Heart right ventricle (tissue), 16 donors: ENCODE data around the gene HIRA. TPM values are rescaled to one million over a fixed set of nuclear protein-coding genes. Genes with fewer than 3 reads are reported as not detected.

Experiments used
- ATAC-seq, 8 donors: fragments of 200-7000 bp; cut with Tn5 transposase; one replicate each; pipeline ENCODE4 v1.9.1; 2020; ENCODE audit warnings: mild to moderate bottlenecking in 8 of 8, moderate library complexity in 8 of 8, moderate number of reproducible peaks in 1 of 8
- DNase-seq, 2 donors: peaks; one replicate each; pipeline ENCODE4 v3.0.0-alpha.2; 2020
- H3K27ac ChIP-seq, 10 donors: fragments of 200-600 bp; sonication (generic) in 2 of 10; one replicate each; pipeline versions ENCODE4 v1.5.0 to v1.8.0; 2020 to 2022; ENCODE audit warnings: mild to moderate bottlenecking in 3 of 10
- H3K27me3 ChIP-seq, 7 donors: fragments of 200-600 bp; one replicate each; pipeline ENCODE4 v1.8.0; 2021 to 2022; ENCODE audit warnings: mild to moderate bottlenecking in 2 of 7
- H3K36me3 ChIP-seq, 9 donors: fragments of 200-600 bp; sonication (generic) in 1 of 9; one replicate each; pipeline versions ENCODE4 v1.5.0 to v1.8.0; 2020 to 2022; ENCODE audit warnings: mild to moderate bottlenecking in 2 of 9
- H3K4me1 ChIP-seq, 9 donors: fragments of 200-600 bp; sonication (generic) in 1 of 9; one replicate each; pipeline versions ENCODE4 v1.5.0 to v1.8.0; 2020 to 2022; ENCODE audit warnings: mild to moderate bottlenecking in 4 of 9
- H3K4me3 ChIP-seq, 10 donors: fragments of 200-600 bp; sonication (generic) in 2 of 10; one replicate each; pipeline versions ENCODE4 v1.5.0 to v1.8.0; 2020 to 2022; ENCODE audit warnings: mild to moderate bottlenecking in 7 of 10, moderate library complexity in 2 of 10
- H3K9me3 ChIP-seq, 11 donors: fragments of 200-600 bp in 10 of 11; sonication (generic) in 2 of 11; one replicate each; pipeline versions ENCODE4 v1.5.0 to v1.8.0; 2013 to 2022; ENCODE audit warnings: mild to moderate bottlenecking in 2 of 11, control low read depth in 1 of 11, moderate library complexity in 1 of 11
- WGBS, 2 donors: extraction: QIAGEN DNeasy Blood & Tissue Kit; methylation state at CpG; one replicate each; pipeline ENCODE4 v1.1.7; 2013; ENCODE audit warnings: inconsistent platforms in 1 of 2; 5-methylcytosine and 5-hydroxymethylcytosine counted together
- intact Hi-C, 10 donors: fragments of 100-400 bp; cut with DNase I; formaldehyde crosslinking; loops; one replicate each; pipeline versions ENCODE4 v1.11.1 to v1.14.2; 2022
- polyA plus RNA-seq, 2 donors: library from polyadenylated mRNA; stranded (reverse); fragments of 200-250 nt; gene quantifications; one replicate each; pipeline ENCODE4 v1.2.3, GENCODE V29; 2013
- total RNA-seq, 10 donors: library from RNA; stranded (reverse); fragmentation: NEBNext Ultra II Directional in 3 of 10; extraction: Animal tissue kit (Norgen Biotek cat#: 25700) in 3 of 10; gene quantifications; one replicate each; pipeline versions ENCODE4 v1.2.1 to v1.2.4, GENCODE V29; 2021 to 2023
- TF ChIP-seq, protein P1 (sequence below), 9 donors: fragments of 200-600 bp; sonication (generic) in 2 of 9; IDR thresholded peaks; one replicate each; pipeline versions ENCODE4 v1.5.0 to v1.8.0; 2021 to 2022; ENCODE audit warnings: antibody characterized with exemption in 9 of 9, mild to moderate bottlenecking in 5 of 9, moderate library complexity in 1 of 9
- donor health status: Arrhythmogenic right ventricular cardiomyopathy.
- donor health status: ischemic (EF 13 %, LVEDD 7.1; RV severe dilation, severe dysfunction).
- donor health status: healthy with polysubstance abuse.
- donor health status: DM: no; HTN: yes; CAD: no.
- donor health status: DM: no; HTN: no; CAD: no.
- donor health status: ischemic (EF 25% LVEDD 6.9; RV normal size, moderate dysfunction).
- donor health status: ischemic (EF 25% LVEDD 5.7; RV mildly dilated, moderate dysfunction).
- donor health status: healthy.
- donor health status: DM: yes; HTN: yes; CAD: no.
- donor health status: Ischemic cardiomyopathy.
- donor health status: ischemic (EF 35%, LVEDD 5.7; RV mildly dilated, moderate dysfunction).
- donor health status: nonischemic (EF 11% LVEDD 7.7; RV severe dilation, severe dysfunction).
- donor health status: DM: yes; HTN: yes; CAD: no.
- donor health status: PGD.
- donor health status: ischemic (EF 29% LVEDD 5.4; RV normal size, mild dysfunction).
- donor health status: nonischemic (EF 23%, LVEDD 6.1; RV moderate dilation, normal function).

The HIRA gene
- total and polyA plus RNA-seq, 12 donors: 3.1 to 23.2 (median 17.5) TPM

DNA sequence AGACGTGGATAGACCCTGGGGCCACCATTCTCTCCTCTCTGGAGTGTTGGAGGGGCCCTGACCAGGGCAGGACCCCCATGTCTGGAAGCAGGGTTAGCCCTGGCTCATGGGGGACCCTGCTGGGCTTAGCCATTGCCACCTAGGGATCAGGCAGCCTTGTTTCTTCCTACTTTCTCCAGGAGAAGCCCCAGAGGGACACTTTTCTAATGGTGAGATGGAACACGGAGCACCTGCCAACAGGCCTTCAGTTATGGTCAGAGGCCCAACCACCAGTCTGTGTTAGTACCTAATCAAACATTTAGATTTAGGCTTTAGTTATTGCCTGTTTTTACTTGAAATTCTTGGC is 17.9 kb upstream of the HIRA start:
- intact Hi-C loops: loop anchor here in 2 of 10 donors (5.0 to 10.0 kb wide), 2 partner anchors 155 to 157 kb away; partner anchors contain the start of gene CLTCL1 (in 2 of the 2)
- TF ChIP-seq, protein P1, sequence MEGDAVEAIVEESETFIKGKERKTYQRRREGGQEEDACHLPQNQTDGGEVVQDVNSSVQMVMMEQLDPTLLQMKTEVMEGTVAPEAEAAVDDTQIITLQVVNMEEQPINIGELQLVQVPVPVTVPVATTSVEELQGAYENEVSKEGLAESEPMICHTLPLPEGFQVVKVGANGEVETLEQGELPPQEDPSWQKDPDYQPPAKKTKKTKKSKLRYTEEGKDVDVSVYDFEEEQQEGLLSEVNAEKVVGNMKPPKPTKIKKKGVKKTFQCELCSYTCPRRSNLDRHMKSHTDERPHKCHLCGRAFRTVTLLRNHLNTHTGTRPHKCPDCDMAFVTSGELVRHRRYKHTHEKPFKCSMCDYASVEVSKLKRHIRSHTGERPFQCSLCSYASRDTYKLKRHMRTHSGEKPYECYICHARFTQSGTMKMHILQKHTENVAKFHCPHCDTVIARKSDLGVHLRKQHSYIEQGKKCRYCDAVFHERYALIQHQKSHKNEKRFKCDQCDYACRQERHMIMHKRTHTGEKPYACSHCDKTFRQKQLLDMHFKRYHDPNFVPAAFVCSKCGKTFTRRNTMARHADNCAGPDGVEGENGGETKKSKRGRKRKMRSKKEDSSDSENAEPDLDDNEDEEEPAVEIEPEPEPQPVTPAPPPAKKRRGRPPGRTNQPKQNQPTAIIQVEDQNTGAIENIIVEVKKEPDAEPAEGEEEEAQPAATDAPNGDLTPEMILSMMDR (IDR thresholded peaks at IDR 0.05): no peak
- Histone ChIP-seq H3K27me3 (no peaks in the 10 kb centered on the region), H3K4me1 (peaks cover 20 to 38% (median 33%) of the 10 kb centered on the region in 9 donors), H3K36me3 (peaks cover 0 to 59% (median 22%) of the 10 kb centered on the region in 9 donors), H3K4me3 (no peak overlapping the region), H3K27ac (no peak overlapping the region), H3K9me3 (no peaks in the 10 kb centered on the region)
- 87 to 89% methylated on average over 2 of the region's 2 CpGs for WGBS, 2 donors
- no peak for DNase-seq
- no peak for ATAC-seq

DNA sequence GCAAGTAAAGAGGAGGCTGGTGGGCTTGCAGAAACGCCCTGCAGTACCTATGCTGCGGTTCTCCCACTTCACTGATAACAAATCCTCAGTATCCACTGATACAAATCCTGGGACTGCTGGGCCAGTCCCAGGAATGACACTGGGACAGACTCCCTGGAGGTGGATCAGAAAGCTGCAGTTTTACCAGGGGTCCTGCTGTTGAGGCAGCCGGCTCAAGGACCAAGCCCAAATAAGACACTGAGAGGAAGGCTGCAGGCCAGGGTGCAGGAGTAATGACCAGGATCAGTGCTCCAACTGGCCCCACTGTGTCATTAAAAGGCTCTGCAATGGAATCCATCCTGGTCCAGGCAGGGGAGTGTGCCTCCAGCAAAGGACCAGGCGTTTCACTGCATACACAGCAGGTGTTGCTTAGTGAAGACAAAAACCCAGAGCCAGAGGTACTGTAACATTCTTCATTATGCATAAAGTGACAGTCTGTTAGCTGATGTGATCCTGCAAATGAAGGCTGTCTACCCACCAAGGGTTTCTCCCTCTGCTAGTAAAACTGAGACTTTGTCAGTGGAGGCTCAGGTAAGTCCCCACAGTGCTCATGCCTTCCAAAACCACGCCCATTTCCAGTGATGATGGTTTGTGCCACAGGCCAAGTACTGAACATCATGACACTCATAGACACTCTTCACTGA is 17.3 kb upstream of the HIRA start:
- WGBS, 2 donors: 73 to 79% methylated on average over 5 of the region's 5 CpGs
- ATAC-seq: no peak
- no peaks in the 10 kb centered on the region for H3K9me3 ChIP-seq
- no peaks in the 10 kb centered on the region for H3K27me3 ChIP-seq
- intact Hi-C loops: loop anchor here in 2 of 10 donors (5.0 to 10.0 kb wide), 2 partner anchors 154 to 157 kb away; partner anchors contain the start of gene CLTCL1 (in 2 of the 2)
- peaks cover 0 to 59% (median 17%) of the 10 kb centered on the region in 9 donors for H3K36me3 ChIP-seq
- TF ChIP-seq, protein P1 (IDR thresholded peaks at IDR 0.05): no peak
- H3K4me1 ChIP-seq: peaks cover 20 to 42% (median 37%) of the 10 kb centered on the region in 9 donors
- peak overlapping the region in 2 of 10 donors; percentile 93 to 96 for H3K27ac ChIP-seq
- peak overlapping the region in 2 of 10 donors; percentile 92 to 94 for H3K4me3 ChIP-seq
- no peak for DNase-seq

DNA sequence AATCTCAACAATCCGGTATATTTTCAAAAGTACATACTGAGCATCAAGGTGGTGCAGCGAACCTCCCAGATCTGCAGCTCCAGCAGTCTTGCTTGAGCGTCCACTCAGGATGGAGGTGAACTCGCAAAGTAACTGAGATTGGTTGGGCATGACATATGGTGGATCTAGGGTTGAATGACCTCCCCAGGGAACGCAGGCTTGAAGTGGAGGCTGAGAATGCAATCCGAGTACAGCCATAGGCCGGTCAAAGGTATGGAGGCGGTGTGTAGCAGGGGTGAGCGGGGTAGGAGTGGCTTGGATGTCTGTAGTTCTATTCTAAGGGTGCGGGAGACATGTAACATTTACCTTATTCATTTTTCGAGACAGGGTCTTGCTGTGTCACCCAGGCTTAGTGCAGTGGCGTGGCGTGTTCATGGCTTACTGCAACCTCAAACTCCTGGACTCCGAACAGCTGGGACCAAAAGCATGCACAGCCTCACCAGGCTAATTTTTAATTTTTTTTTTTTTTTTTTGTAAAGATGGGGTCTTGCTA is 16.6 kb upstream of the HIRA start:
- H3K27ac ChIP-seq: peak overlapping the region; percentile 87 to 97 (median 93)
- no peaks in the 10 kb centered on the region for H3K27me3 ChIP-seq
- ATAC-seq: peak; percentile 12 to 69 (median 46)
- intact Hi-C loops: loop anchor here in 2 of 10 donors (5.0 to 10.0 kb wide), 2 partner anchors 153 to 156 kb away; partner anchors contain the start of gene CLTCL1 (in 2 of the 2)
- TF ChIP-seq, protein P1 (IDR thresholded peaks at IDR 0.05): no peak
- DNase-seq: peak in 1 of 2 donors; percentile 27
- H3K36me3 ChIP-seq: peaks cover 0 to 59% (median 10%) of the 10 kb centered on the region in 9 donors
- H3K4me3 ChIP-seq: peak overlapping the region; percentile 64 to 97 (median 91)
- H3K4me1 ChIP-seq: peaks cover 20 to 47% (median 37%) of the 10 kb centered on the region in 9 donors
- no peaks in the 10 kb centered on the region for H3K9me3 ChIP-seq
- WGBS, 2 donors: 13 to 16% methylated on average over 14 of the region's 14 CpGs

DNA sequence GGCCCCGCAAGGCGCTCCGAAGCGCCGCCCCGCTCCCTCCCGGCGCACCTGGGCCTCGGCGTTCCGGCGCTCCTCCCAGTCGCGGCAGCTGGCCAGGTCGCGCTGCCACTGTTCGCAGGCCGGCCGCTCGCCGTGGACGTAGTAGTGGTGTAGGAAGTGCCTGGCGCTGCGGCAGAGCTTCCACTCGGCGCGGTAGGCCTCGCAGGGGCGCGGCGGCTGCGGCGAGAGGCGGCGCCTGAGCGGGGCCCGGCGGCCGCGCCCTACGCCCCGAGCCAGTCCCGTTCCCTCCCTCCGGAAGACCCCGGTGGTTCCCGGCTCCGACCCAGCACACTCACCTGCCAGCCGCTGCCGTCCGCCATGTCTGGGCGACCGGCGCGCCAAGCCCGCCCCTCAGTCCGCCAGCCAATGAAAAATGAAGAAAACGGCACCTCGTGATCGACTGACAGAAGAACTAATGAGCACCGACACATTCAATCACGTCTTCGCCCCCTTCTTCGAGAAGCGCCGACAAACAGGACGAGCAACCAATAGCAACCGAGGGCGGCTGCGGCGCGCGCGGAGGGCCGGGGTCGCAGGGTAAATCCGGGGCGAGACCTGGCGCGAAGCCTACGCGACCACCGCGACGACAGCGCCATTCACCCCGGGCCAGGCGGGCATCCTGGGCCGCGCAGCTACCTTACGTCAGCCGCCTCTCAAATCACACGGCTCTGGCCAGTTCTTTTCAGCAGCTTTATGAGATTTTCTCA is 16.0 kb upstream of the HIRA start, which contains the start of gene C22orf39:
Gene C22orf39 (minus strand): TSS at position 382 of the 746 bp plus-strand sequence. CDS start 23 bp downstream, at position 359.
- DNase-seq: peak; percentile 86 to 95
- Histone ChIP-seq H3K27ac (peak within 1 kb of the TSS; percentile 87 to 97 (median 93)), H3K9me3 (no peaks in the 10 kb centered on the region), H3K27me3 (no peaks in the 10 kb centered on the region), H3K4me1 (peaks cover 20 to 52% (median 37%) of the 10 kb centered on the region in 9 donors), H3K4me3 (peak within 1 kb of the TSS; percentile 64 to 97 (median 91)), H3K36me3 (peaks cover 0 to 59% (median 4%) of the 10 kb centered on the region in 9 donors)
- TF ChIP-seq, protein P1 (IDR thresholded peaks at IDR 0.05): no peak
- 0% methylated on average over 90 to 92 of the region's 92 CpGs for WGBS, 2 donors
- peak; percentile 92 to 97 (median 96) for ATAC-seq
- intact Hi-C loops: loop anchor here in 4 of 10 donors (1.0 to 10.0 kb wide), 5 partner anchors 15 to 155 kb away; partner anchors contain the start of genes CLTCL1 (in 2 of the 4), MRPL40 (in 2 of the 4), CDC45 (in 1 of the 4) and UFD1 (in 1 of the 4)
